ENCODE measurements around the gene PDZD8. TPM values are rescaled to one million over a fixed set of nuclear protein-coding genes. Genes with fewer than 3 reads are reported as not detected.

The PDZD8 gene
- total RNA-seq, 1 experiment from 2014 or later = 16.0 TPM

GRCh38 chr10:117342641-117343040 is 32.6 kb downstream of the PDZD8 start:
- H2AFZ ChIP-seq = no peak overlapping the region
- CTCF ChIA-PET = interaction anchor here (1.1 kb wide), 1 partner anchor 126 kb away, joined by 3 read pairs; no protein-coding TSS in a partner anchor
- no peaks in the 10 kb centered on the region for H3K9me2 ChIP-seq (ENCODE audit: insufficient read depth)
- peaks cover 14% of the 10 kb centered on the region; the same call in 1 of the 2 replicates for H3F3A ChIP-seq (ENCODE audit: insufficient read depth, low read depth)
- H3K79me2 ChIP-seq (ENCODE audit: low read depth) = peaks cover 71% of the 10 kb centered on the region
- TF ChIP-seq EZH2 (IDR thresholded peaks at IDR 0.05; ENCODE audit: low read depth) (no peak), CTCF (conservative IDR thresholded peaks at IDR 0.05) (no peak)
- H3K27me3 ChIP-seq (ENCODE audit: insufficient read depth, low read depth) = no peaks in the 10 kb centered on the region
- H3K4me2 ChIP-seq = peak overlapping the region; percentile 27; the same call in 1 of the 2 replicates
- peak overlapping the region; percentile 56 for H3K27ac ChIP-seq
- no peaks in the 10 kb centered on the region for H3K9me3 ChIP-seq (ENCODE audit: insufficient read depth, low read depth)
- BruUV-seq (replicated peaks) = no TSS peak
- DNase-seq = peak in 1 of 2 experiments; percentile 70
- H3K4me1 ChIP-seq (replicated peaks; ENCODE audit: insufficient read depth) = peaks cover 29% of the 10 kb centered on the region
- no peaks in the 10 kb centered on the region; the same call in 1 of the 2 replicates for H3K36me3 ChIP-seq (ENCODE audit: low read depth)
- no peak overlapping the region for H3K4me3 ChIP-seq
- intact Hi-C loops (cut with micrococcal nuclease; ENCODE audit: unreplicated experiment) = no loop called here
- H4K20me1 ChIP-seq (ENCODE audit: insufficient read depth) = no peaks in the 10 kb centered on the region
- POLR2A ChIA-PET (ENCODE audit: unreplicated experiment) = no interaction called here

GRCh38 chr10:117341061-117341460 is 34.2 kb downstream of the PDZD8 start:
- H3K4me2 ChIP-seq = no peak overlapping the region
- H3K79me2 ChIP-seq (ENCODE audit: low read depth) = peaks cover 55% of the 10 kb centered on the region
- H3F3A ChIP-seq (ENCODE audit: insufficient read depth, low read depth) = peaks cover 14% of the 10 kb centered on the region; the same call in 1 of the 2 replicates
- no peak overlapping the region for H3K27ac ChIP-seq
- H3K27me3 ChIP-seq (ENCODE audit: insufficient read depth, low read depth) = no peaks in the 10 kb centered on the region
- H4K20me1 ChIP-seq (ENCODE audit: insufficient read depth) = no peaks in the 10 kb centered on the region
- TF ChIP-seq CTCF (conservative IDR thresholded peaks at IDR 0.05) (no peak), EZH2 (IDR thresholded peaks at IDR 0.05; ENCODE audit: low read depth) (no peak)
- H3K9me3 ChIP-seq (ENCODE audit: insufficient read depth, low read depth) = no peaks in the 10 kb centered on the region
- no peaks in the 10 kb centered on the region; the same call in 1 of the 2 replicates for H3K36me3 ChIP-seq (ENCODE audit: low read depth)
- no peak overlapping the region for H3K4me3 ChIP-seq
- DNase-seq = no peak
- CTCF ChIA-PET = no interaction called here
- POLR2A ChIA-PET (ENCODE audit: unreplicated experiment) = no interaction called here
- no TSS peak for BruUV-seq (replicated peaks)
- H3K9me2 ChIP-seq (ENCODE audit: insufficient read depth) = no peaks in the 10 kb centered on the region
- peaks cover 29% of the 10 kb centered on the region for H3K4me1 ChIP-seq (replicated peaks; ENCODE audit: insufficient read depth)
- no peak overlapping the region for H2AFZ ChIP-seq
- intact Hi-C loops (cut with micrococcal nuclease; ENCODE audit: unreplicated experiment) = no loop called here

- Histone ChIP-seq H3K4me3 (no peak overlapping the region), H3K79me2 (ENCODE audit: low read depth) (peaks cover 51% of the 10 kb centered on the region), H3K4me2 (no peak overlapping the region), H3K27ac (no peak overlapping the region), H3K4me1 (replicated peaks; ENCODE audit: insufficient read depth) (peaks cover 21% of the 10 kb centered on the region), H3K27me3 (ENCODE audit: insufficient read depth, low read depth) (no peaks in the 10 kb centered on the region), H3K9me2 (ENCODE audit: insufficient read depth) (no peaks in the 10 kb centered on the region), H3F3A (ENCODE audit: insufficient read depth, low read depth) (peaks cover 14% of the 10 kb centered on the region; the same call in 1 of the 2 replicates), H4K20me1 (ENCODE audit: insufficient read depth) (no peaks in the 10 kb centered on the region), H2AFZ (no peak overlapping the region), H3K9me3 (ENCODE audit: insufficient read depth, low read depth) (no peaks in the 10 kb centered on the region), H3K36me3 (ENCODE audit: low read depth) (no peaks in the 10 kb centered on the region; the same call in 1 of the 2 replicates)
- DNase-seq = no peak
- ChIA-PET POLR2A (ENCODE audit: unreplicated experiment) (no interaction called here), CTCF (no interaction called here)
- TF ChIP-seq EZH2 (IDR thresholded peaks at IDR 0.05; ENCODE audit: low read depth) (no peak), CTCF (conservative IDR thresholded peaks at IDR 0.05) (no peak)
- intact Hi-C loops (cut with micrococcal nuclease; ENCODE audit: unreplicated experiment) = no loop called here
- BruUV-seq (replicated peaks) = no TSS peak
These were observed 35.3 kb downstream of the PDZD8 start for GRCh38 chr10:117339979-117340378.
